SU-DHL-6 (cell line): ENCODE measurements around the gene UFM1.

Source experiments
- CTCF ChIP-seq: fragments of 200-600 bp; sonication (generic); IDR thresholded peaks from one replicate; pipeline ENCODE4 v1.5.1; 2017; ENCODE audit warnings: antibody characterized with exemption, mild to moderate bottlenecking, low read length, moderate library complexity; ENCODE audit not compliant: insufficient read depth, poor library complexity, severe bottlenecking
- EZH2phosphoT487 ChIP-seq: fragments of 200-600 bp; sonication (generic), shearing (Covaris generic); conservative IDR thresholded peaks from 2 replicates; pipeline ENCODE4 v1.6.1; 2018; ENCODE audit warnings: mild to moderate bottlenecking, antibody characterized with exemption, low read length, moderate library complexity, mixed read lengths

DNA sequence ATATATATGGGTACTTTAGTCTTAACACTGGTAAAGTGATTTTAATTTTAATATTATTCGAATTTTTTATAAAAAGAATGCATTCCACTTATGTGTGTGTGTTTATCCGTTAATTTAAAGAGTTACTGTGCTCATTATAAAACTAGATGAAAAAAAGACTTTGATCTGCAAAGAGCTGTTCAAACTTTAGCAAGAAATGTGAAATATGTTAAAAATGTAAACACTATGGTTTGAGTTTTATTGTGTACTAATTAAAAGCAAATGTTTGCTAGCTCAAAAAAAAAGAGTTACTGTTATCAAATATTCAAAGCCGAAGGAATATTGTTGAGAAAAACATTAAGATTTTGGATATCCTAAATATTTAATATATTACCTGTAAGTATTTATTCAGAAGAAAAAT lies 34.5 kb downstream of the UFM1 start:
- TF ChIP-seq CTCF (no peak), EZH2phosphoT487 (no peak)
